A673 (cell line): ENCODE data around the gene BCKDK. TPM values are rescaled to one million over a fixed set of nuclear protein-coding genes. Genes with fewer than 3 reads are reported as not detected.

ENCODE experiments used
- BruUV-seq: library from RNA; stranded (reverse); fragments of 400-500 nt; replicated peaks from 2 replicates; lab custom pipeline; 2021; lab: Mats Ljungman, UMichigan
- CTCF ChIA-PET: fragments of 300-600 bp; sonication (Branson Sonifier 250); formaldehyde crosslinking; loops from one replicate; lab custom pipeline; 2022; ENCODE audit warnings: antibody characterized with exemption; lab: Charles Lee
- POLR2A ChIA-PET: fragments of 300-600 bp; sonication (Branson Sonifier 250); formaldehyde crosslinking; loops from one replicate; lab custom pipeline; 2022; ENCODE audit warnings: antibody characterized with exemption; ENCODE audit not compliant: low non-redundant PET; lab: Charles Lee
- DNase-seq: peaks from one replicate; pipeline ENCODE4 v3.0.0-alpha.2; 2015; ENCODE audit warnings: low spot score
- H3K27ac ChIP-seq: fragments of 200-600 bp; sonication (generic); 2 replicates; pipeline ENCODE4 v1.5.1; 2016; ENCODE audit warnings: mixed run types, low read depth, mild to moderate bottlenecking, mixed read lengths, antibody characterized with exemption, low read length; ENCODE audit not compliant: poor library complexity, severe bottlenecking
- H3K27me3 ChIP-seq: fragments of 200-600 bp; sonication (generic); replicated peaks from 2 replicates; pipeline ENCODE4 v1.6.1; 2017; ENCODE audit warnings: mixed run types, low read depth, mild to moderate bottlenecking, mixed read lengths, antibody characterized with exemption, low read length; ENCODE audit not compliant: insufficient read depth, poor library complexity
- H3K36me3 ChIP-seq: fragments of 200-600 bp; sonication (generic); 2 replicates; pipeline ENCODE4 v1.6.1; 2016; ENCODE audit warnings: mixed run types, mild to moderate bottlenecking, mixed read lengths, antibody characterized with exemption, low read length; ENCODE audit not compliant: insufficient read depth, poor library complexity, severe bottlenecking
- H3K4me1 ChIP-seq: fragments of 200-600 bp; sonication (generic); 2 replicates; pipeline ENCODE4 v1.6.1; 2017; ENCODE audit warnings: mixed run types, mild to moderate bottlenecking, mixed read lengths, antibody characterized with exemption, low read length; ENCODE audit not compliant: insufficient read depth, poor library complexity, severe bottlenecking
- H3K4me3 ChIP-seq: fragments of 200-600 bp; sonication (generic); 2 replicates; pipeline ENCODE4 v1.5.1; 2016; ENCODE audit warnings: low read depth, mixed run types, mild to moderate bottlenecking, mixed read lengths, low read length; ENCODE audit not compliant: poor library complexity, severe bottlenecking
- H3K9me3 ChIP-seq: fragments of 200-600 bp; sonication (generic); 2 replicates; pipeline ENCODE4 v1.6.1; 2016; ENCODE audit warnings: mixed run types, low read depth, mild to moderate bottlenecking, mixed read lengths, antibody characterized with exemption, low read length; ENCODE audit not compliant: poor library complexity, severe bottlenecking
- CTCF ChIP-seq: fragments of 300-800, 200-600 bp; sonication (generic); conservative IDR thresholded peaks from 2 replicates; pipeline ENCODE4 v1.5.1; 2017; ENCODE audit warnings: low read depth, mild to moderate bottlenecking, antibody characterized with exemption, low read length, moderate library complexity, mixed read lengths
- EZH2 ChIP-seq: fragments of 200-600 bp; sonication (generic); IDR thresholded peaks from 2 replicates; pipeline ENCODE4 v1.6.1; 2017; ENCODE audit warnings: borderline replicate concordance, low read depth, mild to moderate bottlenecking, mixed read lengths, antibody characterized with exemption, low read length; ENCODE audit not compliant: poor library complexity, severe bottlenecking
- intact Hi-C: fragments of 100-400 bp; cut with micrococcal nuclease; formaldehyde crosslinking; loops from one replicate; pipeline ENCODE4 v1.10.0; 2022; ENCODE audit not compliant: unreplicated experiment
- total RNA-seq: library from RNA; stranded (reverse); gene quantifications from 2 replicates; pipeline ENCODE4 v1.2.3, GENCODE V29; 2021

BCKDK gene
- total RNA-seq, 1 experiment from 2014 or later: 36.6 TPM

- Histone ChIP-seq H3K4me3 (no peak within 1 kb of the TSS), H3K27ac (no peak within 1 kb of the TSS), H3K27me3 (no peaks in the 10 kb centered on the region), H3K9me3 (no peaks in the 10 kb centered on the region), H3K4me1 (peaks cover 3% of the 10 kb centered on the region), H3K36me3 (peaks cover 14% of the 10 kb centered on the region)
- BruUV-seq: no TSS peak
- DNase-seq: no peak
- TF ChIP-seq EZH2: no peak
- no peak for TF ChIP-seq CTCF
- ChIA-PET CTCF (interaction anchor here (0.5 kb wide), 1 partner anchor 76 kb away, joined by 9 read pairs; no protein-coding TSS in a partner anchor), POLR2A (no interaction called here)
- intact Hi-C loops: loop anchor here (10.0 kb wide), 1 partner anchor 786 kb away; the partner anchor contains the start of gene ZNF267
These were observed 19.6 kb upstream of the BCKDK start, which contains the start of gene PRSS53 for GRCh38 chr16:31088459-31089183. PRSS53 (minus strand) TSS chr16:31088943; CDS start chr16:31088809, 134 bp downstream.

DNA sequence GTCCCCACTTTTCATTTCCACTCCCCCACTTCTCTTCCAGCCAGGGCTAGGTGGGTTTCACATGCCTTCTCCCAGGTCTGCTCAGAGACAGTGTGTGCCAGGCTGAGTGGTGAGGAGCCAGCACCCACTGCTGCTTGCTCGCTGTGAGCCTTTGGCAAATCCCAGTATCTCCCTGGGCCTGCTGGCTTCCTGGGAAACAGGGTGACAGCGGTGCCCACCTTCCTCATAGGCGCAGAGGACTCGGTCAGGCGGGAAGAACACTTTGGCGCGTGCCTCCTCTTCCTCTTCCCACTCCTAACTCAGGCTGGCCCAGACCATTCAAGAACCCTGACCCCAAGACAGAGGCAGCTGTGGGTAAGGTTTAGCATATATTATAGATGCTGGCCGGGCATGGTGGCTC is 19.0 kb upstream of the BCKDK start:
- no TSS peak for BruUV-seq
- intact Hi-C loops: loop anchor here (10.0 kb wide), 1 partner anchor 786 kb away; the partner anchor contains the start of gene ZNF267
- ChIA-PET POLR2A (no interaction called here), CTCF (no interaction called here)
- Histone ChIP-seq H3K4me3 (no peak overlapping the region), H3K4me1 (peaks cover 3% of the 10 kb centered on the region), H3K36me3 (peaks cover 9% of the 10 kb centered on the region), H3K27me3 (no peaks in the 10 kb centered on the region), H3K9me3 (no peaks in the 10 kb centered on the region), H3K27ac (no peak overlapping the region)
- DNase-seq: no peak
- TF ChIP-seq CTCF: no peak
- no peak for TF ChIP-seq EZH2

DNA sequence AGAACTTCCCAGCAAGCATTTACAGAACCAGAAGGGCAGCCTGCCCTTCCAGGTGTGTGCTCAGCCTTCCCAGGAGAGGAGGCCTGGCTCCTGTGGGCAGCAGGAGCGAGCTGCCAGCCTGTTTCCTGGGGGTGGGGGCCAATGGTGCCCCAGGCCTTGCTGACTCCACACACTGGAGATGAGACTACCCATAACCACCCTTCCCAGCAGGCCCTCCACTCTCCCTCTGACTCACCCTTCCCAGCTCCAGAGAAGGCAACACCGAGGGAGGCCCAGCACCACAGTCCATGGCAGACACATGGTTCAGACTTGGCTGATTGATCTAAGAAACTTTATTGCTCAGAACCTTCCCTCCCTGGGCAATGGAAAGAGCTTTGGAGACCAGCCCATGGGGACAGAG is 17.6 kb upstream of the BCKDK start:
- TF ChIP-seq CTCF: no peak
- TF ChIP-seq EZH2: no peak
- intact Hi-C loops: loop anchor here (10.0 kb wide), 1 partner anchor 136 kb away; the partner anchor contains the start of gene SETD1A
- no peak for DNase-seq
- ChIA-PET CTCF (no interaction called here), POLR2A (no interaction called here)
- Histone ChIP-seq H3K36me3 (peaks cover 9% of the 10 kb centered on the region), H3K4me1 (peaks cover 3% of the 10 kb centered on the region), H3K27ac (no peak overlapping the region), H3K4me3 (no peak overlapping the region), H3K9me3 (no peaks in the 10 kb centered on the region), H3K27me3 (no peaks in the 10 kb centered on the region)
- no TSS peak for BruUV-seq
